Upper lobe of left lung (tissue), 6 donors: Measurements from ENCODE around the gene UNC119. TPM values are rescaled to one million over a fixed set of nuclear protein-coding genes. Genes with fewer than 3 reads are reported as not detected.

Experiments
- ATAC-seq, 2 donors: fragments of 200-7000 bp; cut with Tn5 transposase; one replicate each; pipeline ENCODE4 v1.9.1; 2022; ENCODE audit warnings: mild to moderate bottlenecking in 2 of 2, moderate library complexity in 2 of 2; ENCODE audit not compliant: low FRiP score in 2 of 2
- DNase-seq, 2 donors: peaks; one replicate each; pipeline ENCODE4 v3.0.0-alpha.2; 2019 to 2020
- H3K27ac ChIP-seq, 4 donors: fragments of 200-600 bp; sonication (generic); one replicate each; pipeline ENCODE4 v1.5.1; 2016 to 2019
- H3K27me3 ChIP-seq, 4 donors: fragments of 200-600 bp; sonication (generic); one replicate each; pipeline ENCODE4 v1.5.1; 2017 to 2019
- H3K36me3 ChIP-seq, 4 donors: fragments of 200-600 bp; sonication (generic); one replicate each; pipeline ENCODE4 v1.5.1; 2016 to 2019
- H3K4me1 ChIP-seq, 4 donors: fragments of 200-600 bp; sonication (generic); one replicate each; pipeline ENCODE4 v1.5.1; 2018 to 2019
- H3K4me3 ChIP-seq, 4 donors: fragments of 200-600 bp; sonication (generic); one replicate each; pipeline ENCODE4 v1.5.1; 2017 to 2019; ENCODE audit warnings: mild to moderate bottlenecking in 2 of 4, moderate library complexity in 1 of 4
- H3K9me3 ChIP-seq, 4 donors: fragments of 200-600 bp; sonication (generic); one replicate each; pipeline ENCODE4 v1.5.1; 2018 to 2019
- EP300 ChIP-seq, 4 donors: sonication (generic); formaldehyde crosslinking; IDR thresholded peaks; one replicate each; pipeline ENCODE4 v1.5.1; 2017; ENCODE audit warnings: antibody characterized with exemption in 4 of 4, control low read depth in 2 of 4
- POLR2A ChIP-seq, 4 donors: fragments of 450-650 bp; IDR thresholded peaks; one replicate each; pipeline ENCODE4 v1.5.1; 2016 to 2017; ENCODE audit warnings: antibody characterized with exemption in 4 of 4, mild to moderate bottlenecking in 2 of 4
- POLR2AphosphoS5 ChIP-seq, 2 donors: sonication (generic); formaldehyde crosslinking; IDR thresholded peaks; one replicate each; pipeline ENCODE4 v1.5.1; 2017; ENCODE audit warnings: antibody characterized with exemption in 2 of 2
- WGBS, 2 donors: methylation state at CpG; one replicate each; pipeline ENCODE4 v1.1.5; 2017 to 2018; 5-methylcytosine and 5-hydroxymethylcytosine counted together
- total RNA-seq, 6 donors: library from RNA; depleted of rRNA in 4 of 6; stranded (reverse); fragments of >200 nt in 4 of 6; gene quantifications; one replicate each; pipeline versions ENCODE4 v1.1.0 to v1.2.1, GENCODE V29; 2016 to 2021
- TF ChIP-seq, protein P1 (sequence below), 6 experiments: fragments of 450-650 bp in 4 of 6; fragments of 200-600 bp in 2 of 6; sonication (generic) in 2 of 6; IDR thresholded peaks; one replicate each; pipeline ENCODE4 v1.5.1; 2016 to 2019; ENCODE audit warnings: antibody characterized with exemption in 6 of 6
- donor health status: DM: no; HTN: no; CAD: no; lungs with moderate emphysema.
- donor health status: DM: no; HTN: yes; CAD: no; lungs with severe emphysema.

UNC119 gene
- total RNA-seq, 6 donors from 2014 or later = 17.0 to 43.0 (median 25.6) TPM

DNA sequence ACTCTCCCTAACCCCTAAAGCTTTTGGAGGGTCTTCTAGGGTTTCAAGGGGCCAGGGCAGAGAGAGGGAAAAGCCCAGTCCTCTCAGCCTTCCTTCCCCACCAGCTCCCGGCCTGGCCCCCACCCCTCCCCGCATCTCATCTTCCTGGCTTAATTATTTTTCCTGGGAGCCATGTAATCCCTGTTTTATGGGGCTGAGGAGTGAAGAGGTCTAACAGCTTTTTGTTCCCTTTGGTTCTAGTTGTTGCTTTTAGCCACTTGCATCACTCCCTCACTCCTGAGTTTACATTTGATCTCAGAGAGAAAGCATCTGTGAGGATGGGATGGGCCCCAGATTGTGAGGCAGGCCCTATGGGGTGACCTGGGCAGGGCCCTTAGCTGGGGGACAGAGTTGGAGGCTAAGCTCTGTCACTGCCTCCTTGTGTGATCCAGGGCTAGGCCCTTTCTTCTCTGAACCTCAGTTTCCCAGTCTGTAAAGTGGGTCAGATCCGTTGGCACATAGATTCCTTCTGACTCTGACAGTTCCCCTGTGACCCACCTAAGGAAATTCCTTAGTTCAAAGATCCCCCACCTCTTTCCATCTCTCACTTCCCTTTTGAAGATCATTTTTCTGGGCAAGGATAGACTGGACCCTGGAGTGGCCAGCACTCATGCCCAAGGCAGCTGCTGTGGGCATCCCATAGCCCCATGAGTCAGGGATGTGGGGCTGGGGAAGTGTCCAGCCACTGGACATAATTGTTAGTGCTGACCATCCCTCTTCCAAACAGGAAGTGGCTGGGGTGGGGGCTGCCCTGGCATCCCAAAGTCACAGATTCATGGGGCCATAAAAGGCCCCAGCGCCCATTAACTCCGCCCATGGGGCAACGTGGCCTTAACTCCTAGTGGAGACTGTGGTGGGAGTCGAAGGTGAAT, 20.1 kb downstream of the UNC119 start:
- ATAC-seq = no peak
- no peaks in the 10 kb centered on the region for H3K36me3 ChIP-seq
- H3K27me3 ChIP-seq = no peaks in the 10 kb centered on the region
- H3K27ac ChIP-seq = no peak overlapping the region
- TF ChIP-seq POLR2AphosphoS5 (IDR thresholded peaks at IDR 0.05) = no peak
- TF ChIP-seq POLR2A (IDR thresholded peaks at IDR 0.05) = no peak
- TF ChIP-seq, protein P1, sequence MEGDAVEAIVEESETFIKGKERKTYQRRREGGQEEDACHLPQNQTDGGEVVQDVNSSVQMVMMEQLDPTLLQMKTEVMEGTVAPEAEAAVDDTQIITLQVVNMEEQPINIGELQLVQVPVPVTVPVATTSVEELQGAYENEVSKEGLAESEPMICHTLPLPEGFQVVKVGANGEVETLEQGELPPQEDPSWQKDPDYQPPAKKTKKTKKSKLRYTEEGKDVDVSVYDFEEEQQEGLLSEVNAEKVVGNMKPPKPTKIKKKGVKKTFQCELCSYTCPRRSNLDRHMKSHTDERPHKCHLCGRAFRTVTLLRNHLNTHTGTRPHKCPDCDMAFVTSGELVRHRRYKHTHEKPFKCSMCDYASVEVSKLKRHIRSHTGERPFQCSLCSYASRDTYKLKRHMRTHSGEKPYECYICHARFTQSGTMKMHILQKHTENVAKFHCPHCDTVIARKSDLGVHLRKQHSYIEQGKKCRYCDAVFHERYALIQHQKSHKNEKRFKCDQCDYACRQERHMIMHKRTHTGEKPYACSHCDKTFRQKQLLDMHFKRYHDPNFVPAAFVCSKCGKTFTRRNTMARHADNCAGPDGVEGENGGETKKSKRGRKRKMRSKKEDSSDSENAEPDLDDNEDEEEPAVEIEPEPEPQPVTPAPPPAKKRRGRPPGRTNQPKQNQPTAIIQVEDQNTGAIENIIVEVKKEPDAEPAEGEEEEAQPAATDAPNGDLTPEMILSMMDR (IDR thresholded peaks at IDR 0.05) = no peak
- no peak for TF ChIP-seq EP300 (IDR thresholded peaks at IDR 0.05)
- no peaks in the 10 kb centered on the region for H3K9me3 ChIP-seq
- peaks cover 0 to 28% (median 7%) of the 10 kb centered on the region in 4 donors for H3K4me1 ChIP-seq
- H3K4me3 ChIP-seq = no peak overlapping the region
- 70 to 88% methylated on average over 5 of the region's 7 CpGs for WGBS, 2 donors
- no peak for DNase-seq

DNA sequence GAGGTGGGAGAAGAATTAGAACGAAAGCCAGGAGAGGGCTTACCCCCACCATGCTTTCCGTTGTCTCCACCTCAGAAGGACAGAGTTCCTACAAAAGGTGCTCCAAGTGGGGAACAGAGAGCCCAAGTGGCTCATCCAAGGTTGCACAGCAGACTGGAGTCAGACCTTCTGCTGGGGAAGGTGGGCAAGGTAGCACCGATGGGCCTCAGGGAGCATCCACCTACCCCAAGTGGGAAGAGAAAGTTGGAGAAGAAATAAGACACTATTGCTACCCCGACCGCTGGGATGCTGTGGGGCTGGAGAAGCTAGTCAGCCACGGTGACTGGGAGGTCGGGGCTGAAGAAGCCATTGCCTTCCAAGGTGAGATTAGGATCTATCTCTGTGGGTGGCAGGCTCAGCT, 21.5 kb downstream of the UNC119 start:
- TF ChIP-seq POLR2AphosphoS5 (IDR thresholded peaks at IDR 0.05) (no peak), EP300 (IDR thresholded peaks at IDR 0.05) (no peak), POLR2A (IDR thresholded peaks at IDR 0.05) (no peak)
- TF ChIP-seq, protein P1 (IDR thresholded peaks at IDR 0.05) = no peak
- Histone ChIP-seq H3K9me3 (no peaks in the 10 kb centered on the region), H3K4me3 (no peak overlapping the region), H3K27me3 (no peaks in the 10 kb centered on the region), H3K27ac (no peak overlapping the region), H3K36me3 (no peaks in the 10 kb centered on the region), H3K4me1 (peaks cover 0 to 35% (median 12%) of the 10 kb centered on the region in 4 donors)
- WGBS, 2 donors = 80 to 87% methylated on average over 6 to 7 of the region's 7 CpGs
- ATAC-seq (no peak), DNase-seq (no peak)

DNA sequence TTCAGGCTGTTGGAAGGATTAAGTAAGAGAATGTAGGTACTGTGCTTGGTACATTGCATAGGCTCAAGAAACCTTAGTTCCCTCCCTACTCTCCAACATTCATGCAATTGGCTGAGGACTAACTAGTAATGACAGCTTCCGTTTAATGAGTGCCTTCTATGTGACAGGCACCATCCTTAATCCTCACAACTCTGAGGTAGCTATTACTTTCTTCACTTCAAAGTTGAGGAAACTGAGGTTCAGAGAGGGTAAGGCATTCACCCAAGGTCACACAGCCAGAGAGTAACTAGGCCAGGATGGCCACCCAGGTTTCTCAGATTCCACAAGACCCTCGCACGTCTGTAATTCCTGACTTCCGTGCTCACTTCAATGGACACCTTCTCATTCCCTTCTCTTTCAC, 22.2 kb downstream of the UNC119 start:
- DNase-seq (no peak), ATAC-seq (no peak)
- Histone ChIP-seq H3K27me3 (no peaks in the 10 kb centered on the region), H3K4me3 (no peak overlapping the region), H3K36me3 (no peaks in the 10 kb centered on the region), H3K9me3 (no peaks in the 10 kb centered on the region), H3K27ac (no peak overlapping the region), H3K4me1 (peaks cover 0 to 35% (median 11%) of the 10 kb centered on the region in 4 donors)
- no peak for TF ChIP-seq POLR2A (IDR thresholded peaks at IDR 0.05)
- TF ChIP-seq, protein P1 (IDR thresholded peaks at IDR 0.05) = no peak
- no peak for TF ChIP-seq POLR2AphosphoS5 (IDR thresholded peaks at IDR 0.05)
- TF ChIP-seq EP300 (IDR thresholded peaks at IDR 0.05) = no peak
- 81 to 84% methylated on average over 4 of the region's 4 CpGs for WGBS, 2 donors

DNA sequence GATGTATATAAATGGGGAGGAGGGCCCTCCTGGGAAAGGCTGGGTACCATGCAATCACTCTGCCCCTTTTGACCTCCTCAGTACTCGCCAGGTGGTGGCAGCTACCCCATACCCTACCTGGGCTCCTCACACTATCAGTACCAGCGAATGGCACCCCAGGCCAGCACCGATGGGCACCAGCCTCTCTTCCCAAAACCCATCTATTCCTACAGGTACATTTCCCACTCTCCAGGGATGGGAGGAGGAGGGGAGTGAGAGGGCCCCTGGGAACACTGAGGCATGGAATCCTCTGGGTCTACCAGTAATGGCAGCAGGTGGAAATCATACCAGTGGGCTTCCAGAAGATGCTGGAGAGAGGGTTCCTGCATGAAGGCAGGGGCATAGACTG, 23.4 kb downstream of the UNC119 start:
- H3K9me3 ChIP-seq = no peaks in the 10 kb centered on the region
- no peak for ATAC-seq
- no peak for TF ChIP-seq EP300 (IDR thresholded peaks at IDR 0.05)
- no peak for TF ChIP-seq POLR2A (IDR thresholded peaks at IDR 0.05)
- TF ChIP-seq POLR2AphosphoS5 (IDR thresholded peaks at IDR 0.05) = no peak
- TF ChIP-seq, protein P1 (IDR thresholded peaks at IDR 0.05) = no peak

More for the DNA sequence above, 23.4 kb downstream of the UNC119 start:
- Histone ChIP-seq H3K4me1 (peaks cover 0 to 34% (median 17%) of the 10 kb centered on the region in 4 donors), H3K4me3 (no peak overlapping the region), H3K36me3 (no peaks in the 10 kb centered on the region), H3K27ac (peak overlapping the region in 1 of 4 donors; percentile 32), H3K27me3 (no peaks in the 10 kb centered on the region)
- WGBS, 2 donors = 89 to 96% methylated on average over 3 of the region's 3 CpGs
- no peak for DNase-seq
